Measurements from ENCODE around the gene BCOR. TPM values are rescaled to one million over a fixed set of nuclear protein-coding genes. Genes with fewer than 3 reads are reported as not detected.

Gene BCOR
- total RNA-seq, 1 donor from 2014 or later, result 16.1 TPM

GRCh38 chrX:40099055-40099958 is 1.5 kb upstream of the BCOR start:
- peak; percentile 10 for DNase-seq (ENCODE audit: low read depth in 2 of 2)

- DNase-seq (ENCODE audit: low read depth in 2 of 2), result peak; percentile 59 to 63
Observed at GRCh38 chrX:40098264-40099054, 701 bp upstream of the BCOR start.

GRCh38 chrX:40097141-40097503 is 636 bp downstream of the BCOR start:
- DNase-seq (ENCODE audit: low read depth in 2 of 2), result peak in 1 of 2 donors; percentile 17

GRCh38 chrX:40096395-40097091 is 1.2 kb downstream of the BCOR start:
- peak; percentile 70 to 71 for DNase-seq (ENCODE audit: low read depth in 2 of 2)

GRCh38 chrX:40095583-40096394 is 2.0 kb downstream of the BCOR start:
- DNase-seq (ENCODE audit: low read depth in 2 of 2), result peak; percentile 20 to 46

GRCh38 chrX:40094900-40095582 is 2.7 kb downstream of the BCOR start:
- peak; percentile 9 to 12 for DNase-seq (ENCODE audit: low read depth in 2 of 2)

GRCh38 chrX:40094041-40094899 is 3.5 kb downstream of the BCOR start:
- peak; percentile 34 to 36 for DNase-seq (ENCODE audit: low read depth in 2 of 2)

GRCh38 chrX:40093586-40093985 is 4.2 kb downstream of the BCOR start:
- no peak for DNase-seq (ENCODE audit: low read depth in 2 of 2)

- no peak for DNase-seq (ENCODE audit: low read depth in 2 of 2)
Observed at GRCh38 chrX:40092808-40093435, 4.8 kb downstream of the BCOR start.

- DNase-seq (ENCODE audit: low read depth in 2 of 2), result no peak
Observed at GRCh38 chrX:40091691-40092421, 5.9 kb downstream of the BCOR start.

- no peak for DNase-seq (ENCODE audit: low read depth in 2 of 2)
Observed at GRCh38 chrX:40090961-40091360, 6.8 kb downstream of the BCOR start.

GRCh38 chrX:40090050-40090804 is 7.5 kb downstream of the BCOR start:
- DNase-seq (ENCODE audit: low read depth in 2 of 2), result peak; percentile 17 to 27

GRCh38 chrX:40088803-40089540 is 8.8 kb downstream of the BCOR start:
- no peak for DNase-seq (ENCODE audit: low read depth in 2 of 2)

GRCh38 chrX:40088299-40088625 is 9.5 kb downstream of the BCOR start:
- no peak for DNase-seq (ENCODE audit: low read depth in 2 of 2)

- DNase-seq (ENCODE audit: low read depth in 2 of 2), result no peak
Observed at GRCh38 chrX:40087425-40088298, 10.1 kb downstream of the BCOR start.
